Measurements from ENCODE around the gene SEMA4D. TPM values are rescaled to one million over a fixed set of nuclear protein-coding genes. Genes with fewer than 3 reads are reported as not detected.
A peak's percentile ranks its signal among the peaks of the same experiment; 100 is the strongest.

Gene SEMA4D
- total and polyA plus RNA-seq, 2 of the 13 experiments (the other 11 are each of a cell fraction or from before 2014, with no cell fraction given) = 0.13 to 0.16 TPM

GRCh38 chr9:89388084-89388867 is 109.6 kb downstream of the SEMA4D start (continued):
- no peak for TF ChIP-seq MLXIP (CRISPR knock-in tag; IDR thresholded peaks at IDR 0.05; ENCODE audit: borderline replicate concordance)
- peak; percentile 99 for TF ChIP-seq ZBTB43 (CRISPR knock-in tag; conservative IDR thresholded peaks at IDR 0.05)
- no peak for TF ChIP-seq NFRKB (IDR thresholded peaks at IDR 0.05)
- TF ChIP-seq ZNF232 (CRISPR knock-in tag; IDR thresholded peaks at IDR 0.05; ENCODE audit: borderline replicate concordance) = no peak
- no peak for TF ChIP-seq ZNF703 (CRISPR knock-in tag; IDR thresholded peaks at IDR 0.05; ENCODE audit: borderline replicate concordance)
- no peak for TF ChIP-seq ZNF546 (CRISPR knock-in tag; conservative IDR thresholded peaks at IDR 0.05)
- TF ChIP-seq POGK (CRISPR knock-in tag; conservative IDR thresholded peaks at IDR 0.05) = 0 out of 2 replicates have a peak, but pooled peaks have one; percentile 41
- 0 out of 2 replicates have a peak, but pooled peaks have one; percentile 48 for TF ChIP-seq NCOR1 (IDR thresholded peaks at IDR 0.05; ENCODE audit: borderline replicate concordance, low read length)
- TF ChIP-seq HNF1A (IDR thresholded peaks at IDR 0.05; ENCODE audit: low read depth) = no peak
- TF ChIP-seq HNF1A (CRISPR knock-in tag; IDR thresholded peaks at IDR 0.05; ENCODE audit: borderline replicate concordance) = peak; percentile 17; the same call in 1 of the 2 replicates
- no peak for TF ChIP-seq SKIL (CRISPR knock-in tag; IDR thresholded peaks at IDR 0.05; ENCODE audit: borderline replicate concordance)
- TF ChIP-seq ZNF484 (CRISPR knock-in tag; IDR thresholded peaks at IDR 0.05; ENCODE audit: borderline replicate concordance, low read depth) = no peak
- TF ChIP-seq ZNF430 (CRISPR knock-in tag; IDR thresholded peaks at IDR 0.05) = no peak
- peak; percentile 15; the same call in 1 of the 2 replicates for TF ChIP-seq SMC3 (IDR thresholded peaks at IDR 0.05; ENCODE audit: low read length)
- peak; percentile 61; the same call in 1 of the 2 replicates for TF ChIP-seq SOX5 (CRISPR knock-in tag; IDR thresholded peaks at IDR 0.05; ENCODE audit: borderline replicate concordance)
